ENCODE data around the gene LAMA1. TPM values are rescaled to one million over a fixed set of nuclear protein-coding genes. Genes with fewer than 3 reads are reported as not detected.

Gene LAMA1
- total RNA-seq, 5 donors from 2014 or later (not counting 1 experiment from before 2014, with no cell fraction given) = 0.09 to 0.43 (median 0.09) TPM; not detected in 2

- ChIA-PET POLR2A (no interaction called here), CTCF (no interaction called here)
- Mint-ChIP-seq H3K27me3 (peaks cover 4 to 6% of the 10 kb centered on the region in 2 donors), H3K4me1 (no peaks in the 10 kb centered on the region), H3K9me3 (peaks cover 0 to 4% (median 0%) of the 10 kb centered on the region in 3 donors), H3K27ac (no peak overlapping the region), H3K36me3 (no peaks in the 10 kb centered on the region), H3K4me3 (no peak overlapping the region)
- H3K4me1 ChIP-seq (ENCODE audit: control insufficient read depth in 1 of 2, extremely low read depth in 1 of 2, insufficient read depth in 2 of 2, low read length in 2 of 2) = no peaks in the 10 kb centered on the region
- H3K27ac ChIP-seq (ENCODE audit: low read length) = no peak overlapping the region
- H3K36me3 ChIP-seq (ENCODE audit: control insufficient read depth in 2 of 2, extremely low read depth in 1 of 2, insufficient read depth in 1 of 2, low read length in 1 of 2) = no peaks in the 10 kb centered on the region
- H3K4me3 ChIP-seq (ENCODE audit: control insufficient read depth in 1 of 2, extremely low read depth in 1 of 2, low read length in 1 of 2) = no peak overlapping the region
- ATAC-seq (replicated peaks in 1 of 4) (no peak), DNase-seq (no peak)
- no peaks in the 10 kb centered on the region for H3K9me3 ChIP-seq
- WGBS (ENCODE audit: insufficient coverage) = 93% methylated on average over 9 of the region's 13 CpGs
- peaks cover 0 to 3% of the 10 kb centered on the region in 2 experiments for H3K27me3 ChIP-seq (replicated peaks in 1 of 2; ENCODE audit: control insufficient read depth in 2 of 2, extremely low read depth in 1 of 2, insufficient read depth in 2 of 2, low read length in 1 of 2)
These were observed 89.0 kb downstream of the LAMA1 start for GRCh38 chr18:7028625-7029024.

GRCh38 chr18:7025194-7025593, 92.4 kb downstream of the LAMA1 start:
- ATAC-seq (replicated peaks in 1 of 4) (no peak), DNase-seq (no peak)
- Mint-ChIP-seq H3K27ac (no peak overlapping the region), H3K9me3 (peaks cover 0 to 4% (median 0%) of the 10 kb centered on the region in 3 donors), H3K27me3 (peaks cover 2 to 6% of the 10 kb centered on the region in 2 donors), H3K4me1 (no peaks in the 10 kb centered on the region), H3K36me3 (no peaks in the 10 kb centered on the region), H3K4me3 (no peak overlapping the region)
- H3K27me3 ChIP-seq (replicated peaks in 1 of 2; ENCODE audit: control insufficient read depth in 2 of 2, extremely low read depth in 1 of 2, insufficient read depth in 2 of 2, low read length in 1 of 2) = peaks cover 0 to 3% of the 10 kb centered on the region in 2 experiments
- 87% methylated on average over 5 of the region's 6 CpGs for WGBS (ENCODE audit: insufficient coverage)
- no peaks in the 10 kb centered on the region for H3K9me3 ChIP-seq
- H3K27ac ChIP-seq (ENCODE audit: low read length) = no peak overlapping the region
- no peaks in the 10 kb centered on the region for H3K36me3 ChIP-seq (ENCODE audit: control insufficient read depth in 2 of 2, extremely low read depth in 1 of 2, insufficient read depth in 1 of 2, low read length in 1 of 2)
- ChIA-PET CTCF (no interaction called here), POLR2A (no interaction called here)
- no peak overlapping the region for H3K4me3 ChIP-seq (ENCODE audit: control insufficient read depth in 1 of 2, extremely low read depth in 1 of 2, low read length in 1 of 2)
- no peaks in the 10 kb centered on the region for H3K4me1 ChIP-seq (ENCODE audit: control insufficient read depth in 1 of 2, extremely low read depth in 1 of 2, insufficient read depth in 2 of 2, low read length in 2 of 2)

- Mint-ChIP-seq H3K4me1 (no peaks in the 10 kb centered on the region), H3K27ac (no peak overlapping the region), H3K27me3 (peaks cover 2 to 6% of the 10 kb centered on the region in 2 donors), H3K9me3 (peaks cover 0 to 4% (median 0%) of the 10 kb centered on the region in 3 donors), H3K36me3 (no peaks in the 10 kb centered on the region), H3K4me3 (no peak overlapping the region)
- CTCF ChIA-PET = no interaction called here
- H3K4me3 ChIP-seq (ENCODE audit: control insufficient read depth in 1 of 2, extremely low read depth in 1 of 2, low read length in 1 of 2) = no peak overlapping the region
- peaks cover 0 to 3% of the 10 kb centered on the region in 2 experiments for H3K27me3 ChIP-seq (replicated peaks in 1 of 2; ENCODE audit: control insufficient read depth in 2 of 2, extremely low read depth in 1 of 2, insufficient read depth in 2 of 2, low read length in 1 of 2)
- H3K36me3 ChIP-seq (ENCODE audit: control insufficient read depth in 2 of 2, extremely low read depth in 1 of 2, insufficient read depth in 1 of 2, low read length in 1 of 2) = no peaks in the 10 kb centered on the region
- no peaks in the 10 kb centered on the region for H3K4me1 ChIP-seq (ENCODE audit: control insufficient read depth in 1 of 2, extremely low read depth in 1 of 2, insufficient read depth in 2 of 2, low read length in 2 of 2)
- no peak overlapping the region for H3K27ac ChIP-seq (ENCODE audit: low read length)
- POLR2A ChIA-PET = no interaction called here
- no peaks in the 10 kb centered on the region for H3K9me3 ChIP-seq
- DNase-seq (no peak), ATAC-seq (replicated peaks in 1 of 4) (no peak)
- WGBS (ENCODE audit: insufficient coverage) = 100% methylated on average over 3 of the region's 7 CpGs
These were observed 94.0 kb downstream of the LAMA1 start for GRCh38 chr18:7023581-7023980.

GRCh38 chr18:7023063-7023580, 94.5 kb downstream of the LAMA1 start:
- no peak for DNase-seq
- peaks cover 0 to 3% of the 10 kb centered on the region in 2 experiments for H3K27me3 ChIP-seq (replicated peaks in 1 of 2; ENCODE audit: control insufficient read depth in 2 of 2, extremely low read depth in 1 of 2, insufficient read depth in 2 of 2, low read length in 1 of 2)
- Mint-ChIP-seq H3K9me3 (peaks cover 0 to 4% (median 0%) of the 10 kb centered on the region in 3 donors), H3K36me3 (no peaks in the 10 kb centered on the region), H3K27me3 (peaks cover 2 to 6% of the 10 kb centered on the region in 2 donors), H3K4me3 (no peak overlapping the region), H3K4me1 (no peaks in the 10 kb centered on the region), H3K27ac (no peak overlapping the region)
- 89% methylated on average over 19 of the region's 19 CpGs for whole genome bisulfite sequencing (ENCODE audit: insufficient coverage)
- ChIA-PET POLR2A (no interaction called here), CTCF (no interaction called here)
- H3K4me1 ChIP-seq (ENCODE audit: control insufficient read depth in 1 of 2, extremely low read depth in 1 of 2, insufficient read depth in 2 of 2, low read length in 2 of 2) = no peaks in the 10 kb centered on the region
- no peaks in the 10 kb centered on the region for H3K9me3 ChIP-seq
- no peaks in the 10 kb centered on the region for H3K36me3 ChIP-seq (ENCODE audit: control insufficient read depth in 2 of 2, extremely low read depth in 1 of 2, insufficient read depth in 1 of 2, low read length in 1 of 2)
- H3K27ac ChIP-seq (ENCODE audit: low read length) = no peak overlapping the region
- no peak for ATAC-seq (replicated peaks in 1 of 4)
- no peak overlapping the region for H3K4me3 ChIP-seq (ENCODE audit: control insufficient read depth in 1 of 2, extremely low read depth in 1 of 2, low read length in 1 of 2)

GRCh38 chr18:7021994-7022840, 95.4 kb downstream of the LAMA1 start:
- no peak overlapping the region for H3K4me3 Mint-ChIP-seq
- no peak for ATAC-seq (replicated peaks in 1 of 4)
- no peaks in the 10 kb centered on the region for H3K4me1 Mint-ChIP-seq
- no peaks in the 10 kb centered on the region for H3K4me1 ChIP-seq (ENCODE audit: control insufficient read depth in 1 of 2, extremely low read depth in 1 of 2, insufficient read depth in 2 of 2, low read length in 2 of 2)
- H3K36me3 Mint-ChIP-seq = no peaks in the 10 kb centered on the region
- 78% methylated on average over 8 of the region's 16 CpGs for WGBS (ENCODE audit: insufficient coverage)
- CTCF ChIA-PET = no interaction called here
- DNase-seq = no peak
- peaks cover 0 to 3% of the 10 kb centered on the region in 2 experiments for H3K27me3 ChIP-seq (replicated peaks in 1 of 2; ENCODE audit: control insufficient read depth in 2 of 2, extremely low read depth in 1 of 2, insufficient read depth in 2 of 2, low read length in 1 of 2)
- POLR2A ChIA-PET = no interaction called here
- no peaks in the 10 kb centered on the region for H3K36me3 ChIP-seq (ENCODE audit: control insufficient read depth in 2 of 2, extremely low read depth in 1 of 2, insufficient read depth in 1 of 2, low read length in 1 of 2)
- no peaks in the 10 kb centered on the region for H3K9me3 ChIP-seq
- no peak overlapping the region for H3K27ac Mint-ChIP-seq
- H3K27me3 Mint-ChIP-seq = peaks cover 2 to 6% of the 10 kb centered on the region in 2 donors
- peaks cover 0 to 4% (median 0%) of the 10 kb centered on the region in 3 donors for H3K9me3 Mint-ChIP-seq
- no peak overlapping the region for H3K27ac ChIP-seq (ENCODE audit: low read length)
- no peak overlapping the region for H3K4me3 ChIP-seq (ENCODE audit: control insufficient read depth in 1 of 2, extremely low read depth in 1 of 2, low read length in 1 of 2)

- H3K36me3 Mint-ChIP-seq = no peaks in the 10 kb centered on the region
- H3K27me3 ChIP-seq (replicated peaks in 1 of 2; ENCODE audit: control insufficient read depth in 2 of 2, extremely low read depth in 1 of 2, insufficient read depth in 2 of 2, low read length in 1 of 2) = peaks cover 0 to 3% of the 10 kb centered on the region in 2 experiments
- H3K4me1 ChIP-seq (ENCODE audit: control insufficient read depth in 1 of 2, extremely low read depth in 1 of 2, insufficient read depth in 2 of 2, low read length in 2 of 2) = no peaks in the 10 kb centered on the region
- 78% methylated on average over 8 of the region's 13 CpGs for WGBS (ENCODE audit: insufficient coverage)
- H3K4me1 Mint-ChIP-seq = no peaks in the 10 kb centered on the region
- ATAC-seq (replicated peaks in 1 of 4) = no peak
- peaks cover 2 to 6% of the 10 kb centered on the region in 2 donors for H3K27me3 Mint-ChIP-seq
- no peak overlapping the region for H3K27ac ChIP-seq (ENCODE audit: low read length)
- H3K36me3 ChIP-seq (ENCODE audit: control insufficient read depth in 2 of 2, extremely low read depth in 1 of 2, insufficient read depth in 1 of 2, low read length in 1 of 2) = no peaks in the 10 kb centered on the region
- H3K9me3 Mint-ChIP-seq = peaks cover 0 to 2% (median 0%) of the 10 kb centered on the region in 3 donors
- no peak overlapping the region for H3K4me3 Mint-ChIP-seq
- H3K9me3 ChIP-seq = no peaks in the 10 kb centered on the region
- no peak overlapping the region for H3K27ac Mint-ChIP-seq
- no peak for DNase-seq
- CTCF ChIA-PET = no interaction called here
- POLR2A ChIA-PET = no interaction called here
- H3K4me3 ChIP-seq (ENCODE audit: control insufficient read depth in 1 of 2, extremely low read depth in 1 of 2, low read length in 1 of 2) = no peak overlapping the region
These were observed 96.4 kb downstream of the LAMA1 start for GRCh38 chr18:7020995-7021777.
